Measurements from ENCODE around the gene NHSL1. TPM values are rescaled to one million over a fixed set of nuclear protein-coding genes. Genes with fewer than 3 reads are reported as not detected.

The NHSL1 gene
- total RNA-seq, 1 donor from 2014 or later, result 57.8 TPM

- DNase-seq, result no peak
- Mint-ChIP-seq H3K4me1 (ENCODE audit: low read depth, unreplicated experiment) (peaks cover 30% of the 10 kb centered on the region), H3K9me3 (ENCODE audit: unreplicated experiment) (peaks cover 5% of the 10 kb centered on the region), H3K27ac (ENCODE audit: unreplicated experiment) (peak overlapping the region; percentile 52), H3K4me3 (ENCODE audit: unreplicated experiment) (no peak overlapping the region), H3K36me3 (ENCODE audit: unreplicated experiment) (no peaks in the 10 kb centered on the region), H3K27me3 (ENCODE audit: unreplicated experiment) (no peaks in the 10 kb centered on the region)
- no peak for TF ChIP-seq CTCF (IDR thresholded peaks at IDR 0.05; ENCODE audit: partially characterized antibody, unreplicated experiment)
These were observed 36.6 kb upstream of the NHSL1 start for GRCh38 chr6:138535728-138536455.

DNA sequence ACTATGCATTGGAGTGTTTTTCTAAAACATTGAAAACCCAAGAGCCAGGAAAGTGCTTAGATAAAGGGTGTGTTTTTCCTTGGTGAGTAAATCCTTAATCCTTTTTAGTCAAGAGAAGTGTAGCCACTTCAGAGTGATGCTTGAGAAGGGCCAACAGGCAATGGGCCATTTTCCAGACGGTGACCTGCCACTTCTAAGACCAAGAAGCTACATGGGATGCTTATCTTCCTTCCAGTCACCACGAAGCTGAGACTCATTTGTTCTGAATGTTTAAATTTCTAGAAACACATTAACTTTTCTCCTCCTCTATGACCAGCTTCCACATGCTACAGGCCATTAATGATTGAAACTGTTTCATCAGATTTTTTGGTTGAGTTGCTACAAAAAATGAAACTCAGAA, 34.4 kb upstream of the NHSL1 start:
- Mint-ChIP-seq H3K4me3 (ENCODE audit: unreplicated experiment) (no peak overlapping the region), H3K36me3 (ENCODE audit: unreplicated experiment) (no peaks in the 10 kb centered on the region), H3K27ac (ENCODE audit: unreplicated experiment) (no peak overlapping the region), H3K9me3 (ENCODE audit: unreplicated experiment) (peaks cover 5% of the 10 kb centered on the region), H3K4me1 (ENCODE audit: low read depth, unreplicated experiment) (peaks cover 32% of the 10 kb centered on the region), H3K27me3 (ENCODE audit: unreplicated experiment) (no peaks in the 10 kb centered on the region)
- no peak for TF ChIP-seq CTCF (IDR thresholded peaks at IDR 0.05; ENCODE audit: partially characterized antibody, unreplicated experiment)
- DNase-seq, result no peak

DNA sequence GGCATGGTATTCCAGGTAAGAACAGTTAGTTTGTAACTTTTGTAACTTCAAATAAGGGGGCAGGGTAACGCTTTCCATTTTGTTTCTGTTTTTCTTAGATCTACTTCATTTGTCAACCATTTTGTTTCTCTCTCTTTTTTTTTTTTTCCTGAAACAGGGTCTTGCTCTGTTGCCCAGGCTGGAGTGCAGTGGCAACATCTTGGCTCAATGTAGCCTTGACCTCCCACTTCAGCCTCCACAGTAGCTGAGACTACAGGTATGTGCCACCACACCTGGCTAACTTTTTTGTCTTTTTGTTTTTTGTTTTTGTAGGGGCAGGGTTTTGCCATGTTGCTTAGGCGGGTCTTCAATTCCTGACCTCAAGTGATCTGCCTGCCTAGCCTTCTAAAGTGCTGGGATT, 32.1 kb upstream of the NHSL1 start:
- H3K4me3 Mint-ChIP-seq (ENCODE audit: unreplicated experiment), result no peak overlapping the region
- DNase-seq, result no peak
- H3K27ac Mint-ChIP-seq (ENCODE audit: unreplicated experiment), result no peak overlapping the region
- no peaks in the 10 kb centered on the region for H3K36me3 Mint-ChIP-seq (ENCODE audit: unreplicated experiment)
- peaks cover 41% of the 10 kb centered on the region for H3K4me1 Mint-ChIP-seq (ENCODE audit: low read depth, unreplicated experiment)
- no peak for TF ChIP-seq CTCF (IDR thresholded peaks at IDR 0.05; ENCODE audit: partially characterized antibody, unreplicated experiment)
- peaks cover 2% of the 10 kb centered on the region for H3K9me3 Mint-ChIP-seq (ENCODE audit: unreplicated experiment)
- H3K27me3 Mint-ChIP-seq (ENCODE audit: unreplicated experiment), result no peaks in the 10 kb centered on the region

DNA sequence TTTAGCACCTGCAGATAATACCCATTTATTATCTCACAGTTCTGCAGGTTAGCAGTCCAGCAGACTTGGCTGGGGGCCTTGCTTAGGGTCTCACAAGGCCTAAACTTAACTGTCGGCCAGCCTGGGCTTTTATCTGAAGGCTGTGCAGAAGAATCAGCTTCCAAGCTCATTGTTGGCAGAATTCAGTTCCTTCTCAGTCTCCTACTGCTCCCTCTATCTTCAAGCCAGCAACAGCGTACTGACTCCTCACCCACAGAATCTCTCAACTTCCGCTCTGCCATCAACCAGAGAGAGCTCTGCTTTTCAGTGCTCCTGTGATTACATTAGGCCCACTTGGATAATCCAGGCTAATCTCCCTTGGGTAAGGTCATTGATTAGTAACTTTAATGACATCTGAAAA, 30.2 kb upstream of the NHSL1 start:
- peaks cover 32% of the 10 kb centered on the region for H3K4me1 Mint-ChIP-seq (ENCODE audit: low read depth, unreplicated experiment)
- TF ChIP-seq CTCF (IDR thresholded peaks at IDR 0.05; ENCODE audit: partially characterized antibody, unreplicated experiment), result no peak
- no peaks in the 10 kb centered on the region for H3K9me3 Mint-ChIP-seq (ENCODE audit: unreplicated experiment)
- DNase-seq, result no peak
- H3K27me3 Mint-ChIP-seq (ENCODE audit: unreplicated experiment), result no peaks in the 10 kb centered on the region
- no peaks in the 10 kb centered on the region for H3K36me3 Mint-ChIP-seq (ENCODE audit: unreplicated experiment)
- H3K27ac Mint-ChIP-seq (ENCODE audit: unreplicated experiment), result peak overlapping the region; percentile 71
- H3K4me3 Mint-ChIP-seq (ENCODE audit: unreplicated experiment), result peak overlapping the region; percentile 30

- Mint-ChIP-seq H3K27me3 (ENCODE audit: unreplicated experiment) (no peaks in the 10 kb centered on the region), H3K4me3 (ENCODE audit: unreplicated experiment) (peak overlapping the region; percentile 26), H3K36me3 (ENCODE audit: unreplicated experiment) (no peaks in the 10 kb centered on the region), H3K4me1 (ENCODE audit: low read depth, unreplicated experiment) (peaks cover 32% of the 10 kb centered on the region), H3K9me3 (ENCODE audit: unreplicated experiment) (no peaks in the 10 kb centered on the region), H3K27ac (ENCODE audit: unreplicated experiment) (peak overlapping the region; percentile 69)
- no peak for DNase-seq
- no peak for TF ChIP-seq CTCF (IDR thresholded peaks at IDR 0.05; ENCODE audit: partially characterized antibody, unreplicated experiment)
These were observed 29.7 kb upstream of the NHSL1 start for GRCh38 chr6:138528956-138529355.
